Measurements from ENCODE around the gene NKX2-8. TPM values are rescaled to one million over a fixed set of nuclear protein-coding genes. Genes with fewer than 3 reads are reported as not detected.

NKX2-8 gene
- 1.6 to 4.2 TPM (median 3.2 TPM) in 5 replicates for total RNA-seq (2022; extraction: Qiagen RNA extraction; ENCODE audit: low read depth)

GRCh38 chr14:36582011-36582873 lies at the start of gene NKX2-8:
TSS of gene NKX2-8 (minus strand) at chr14:36582614. CDS start at chr14:36582389, 225 bp downstream.

Other genes with a start within 250 kb of the NKX2-8 start
- 0.05 to 0.10 TPM in 2 of 5 replicates, not detected in the others for gene NKX2-1, start 62.4 kb downstream of the NKX2-8 start, total RNA-seq (2022; extraction: Qiagen RNA extraction; ENCODE audit: low read depth)
- 2.1 to 3.4 TPM (median 3.2 TPM) in 5 replicates for gene PAX9, start 79.2 kb upstream of the NKX2-8 start, total RNA-seq (2022; extraction: Qiagen RNA extraction; ENCODE audit: low read depth)

All from A549 treated with GW870086 at 1 μM for 4 hours (cell line).